HUES64 (cell line): Measurements from ENCODE around the gene VSIG8.

Experiments
- H3K27ac ChIP-seq: 2 replicates; pipeline ENCODE4 v1.7.0; 2013; ENCODE audit warnings: low read depth, low read length, inconsistent platforms
- H3K27me3 ChIP-seq: 2 replicates; pipeline ENCODE4 v1.6.1; 2013; ENCODE audit warnings: mild to moderate bottlenecking, low read length; ENCODE audit not compliant: insufficient read depth
- H3K36me3 ChIP-seq: 2 replicates; pipeline ENCODE4 v1.6.1; 2013; ENCODE audit warnings: mild to moderate bottlenecking, low read length; ENCODE audit not compliant: insufficient read depth
- H3K4me1 ChIP-seq: 2 replicates; pipeline ENCODE4 v1.6.1; 2013; ENCODE audit warnings: mild to moderate bottlenecking, low read length, moderate library complexity; ENCODE audit not compliant: insufficient read depth
- H3K4me3 ChIP-seq: 2 replicates; pipeline ENCODE4 v1.5.1; 2013; ENCODE audit warnings: mild to moderate bottlenecking, low read length, moderate library complexity
- H3K9ac ChIP-seq: 2 replicates; pipeline ENCODE4 v1.6.1; 2013; ENCODE audit warnings: mild to moderate bottlenecking, low read depth, low read length
- H3K9me3 ChIP-seq: 2 replicates; pipeline ENCODE4 v1.6.1; 2013; ENCODE audit warnings: low read depth, low read length; ENCODE audit not compliant: insufficient read depth
- WGBS: fragments of 150-250, 120-280 bp; methylation state at CpG from one replicate; pipeline ENCODE4 v1.1.7; 2013; ENCODE audit warnings: missing lambda C conversion rate; 5-methylcytosine and 5-hydroxymethylcytosine counted together

The VSIG8 gene

GRCh38 chr1:159897962-159898361 lies 35.5 kb upstream of the VSIG8 start:
- H3K27me3 ChIP-seq = peaks cover 12% of the 10 kb centered on the region
- H3K4me1 ChIP-seq = peaks cover 11% of the 10 kb centered on the region
- no peak overlapping the region for H3K4me3 ChIP-seq
- no peak overlapping the region for H3K27ac ChIP-seq
- 90% methylated on average over 3 of the region's 3 CpGs for WGBS
- H3K9ac ChIP-seq = no peak overlapping the region
- no peaks in the 10 kb centered on the region for H3K36me3 ChIP-seq
- H3K9me3 ChIP-seq = no peaks in the 10 kb centered on the region

DNA sequence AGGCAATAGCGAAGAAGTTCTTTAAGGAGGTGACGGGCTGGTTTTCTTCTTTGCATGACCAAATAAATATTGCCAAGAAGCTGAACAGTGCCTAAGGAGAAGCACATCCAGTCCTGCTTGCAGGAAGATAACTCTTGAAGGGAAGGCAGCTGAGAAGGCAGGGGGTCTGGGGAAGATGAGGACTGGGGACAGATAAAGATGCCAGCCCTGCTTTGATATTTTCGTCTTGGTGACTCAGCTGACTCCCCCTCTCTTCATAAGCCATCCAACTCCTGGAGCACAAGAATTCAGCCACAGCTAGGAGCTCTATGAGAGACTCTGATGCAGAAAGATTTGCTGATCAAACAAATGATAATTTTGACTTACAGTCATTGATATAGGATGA lies 34.1 kb upstream of the VSIG8 start:
- Histone ChIP-seq H3K4me1 (peaks cover 11% of the 10 kb centered on the region), H3K27ac (no peak overlapping the region), H3K36me3 (no peaks in the 10 kb centered on the region), H3K27me3 (peaks cover 12% of the 10 kb centered on the region), H3K9me3 (no peaks in the 10 kb centered on the region), H3K9ac (no peak overlapping the region), H3K4me3 (no peak overlapping the region)
- WGBS = 77% methylated on average over 3 of the region's 3 CpGs

GRCh38 chr1:159895836-159896545 lies 33.5 kb upstream of the VSIG8 start:
- Histone ChIP-seq H3K9me3 (no peaks in the 10 kb centered on the region), H3K4me3 (no peak overlapping the region), H3K27me3 (peaks cover 8% of the 10 kb centered on the region), H3K36me3 (no peaks in the 10 kb centered on the region), H3K9ac (no peak overlapping the region), H3K27ac (no peak overlapping the region), H3K4me1 (peaks cover 9% of the 10 kb centered on the region)
- WGBS = 81% methylated on average over 6 of the region's 6 CpGs

DNA sequence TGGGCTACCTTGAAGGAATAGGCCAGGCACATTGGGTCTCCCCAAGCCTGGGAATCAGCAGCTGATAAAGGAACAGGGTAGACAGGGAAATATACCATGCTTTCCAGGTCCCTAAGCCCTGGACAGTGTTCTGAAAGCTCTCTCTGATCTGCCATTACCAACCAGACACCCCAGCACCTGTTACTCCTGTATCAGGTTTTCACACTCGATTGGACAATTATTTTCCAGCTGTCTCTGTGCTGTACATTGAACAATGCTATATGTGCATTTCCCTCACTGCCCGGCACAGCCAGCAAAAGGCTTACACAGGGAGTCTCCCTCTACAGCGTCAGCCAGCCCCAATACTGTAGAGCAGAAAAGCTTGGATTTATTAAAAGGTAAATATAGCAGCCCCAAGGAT lies 32.8 kb upstream of the VSIG8 start:
- Histone ChIP-seq H3K27me3 (peaks cover under 1% of the 10 kb centered on the region; the same call in 1 of the 2 replicates), H3K4me1 (peaks cover 2% of the 10 kb centered on the region), H3K27ac (no peak overlapping the region), H3K9ac (no peak overlapping the region), H3K36me3 (no peaks in the 10 kb centered on the region), H3K9me3 (no peaks in the 10 kb centered on the region), H3K4me3 (no peak overlapping the region)
- 96% methylated on average over 3 of the region's 3 CpGs for whole genome bisulfite sequencing

DNA sequence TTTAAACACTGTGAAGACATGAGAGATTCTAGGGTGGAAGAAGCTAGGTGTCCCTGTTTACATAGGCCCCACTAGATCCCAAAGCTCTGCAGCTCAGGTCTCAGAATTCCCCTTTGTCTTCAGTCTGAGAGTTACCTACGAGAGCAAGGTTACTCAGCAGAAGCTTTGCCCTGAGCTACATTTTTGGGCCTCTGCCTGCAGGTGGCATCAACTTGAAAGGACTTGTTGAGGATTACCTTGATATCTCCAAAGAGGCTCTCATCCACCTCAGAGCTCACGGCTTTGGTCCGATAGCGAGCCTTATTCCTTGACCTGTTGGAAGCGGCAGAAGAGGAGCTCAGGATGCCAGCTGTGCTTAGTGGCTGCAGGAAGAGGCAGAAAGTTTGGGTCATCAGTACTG lies 30.5 kb upstream of the VSIG8 start:
- H3K9me3 ChIP-seq = no peaks in the 10 kb centered on the region
- no peaks in the 10 kb centered on the region for H3K36me3 ChIP-seq
- no peak overlapping the region for H3K9ac ChIP-seq
- peaks cover 4% of the 10 kb centered on the region; the same call in 1 of the 2 replicates for H3K4me1 ChIP-seq
- H3K27me3 ChIP-seq = no peaks in the 10 kb centered on the region
- WGBS = 78% methylated on average over 5 of the region's 5 CpGs
- H3K27ac ChIP-seq = no peak overlapping the region
- no peak overlapping the region for H3K4me3 ChIP-seq

- Histone ChIP-seq H3K27ac (no peak overlapping the region), H3K4me1 (peaks cover 4% of the 10 kb centered on the region; the same call in 1 of the 2 replicates), H3K36me3 (no peaks in the 10 kb centered on the region), H3K9me3 (no peaks in the 10 kb centered on the region), H3K4me3 (no peak overlapping the region), H3K27me3 (no peaks in the 10 kb centered on the region), H3K9ac (no peak overlapping the region)
- WGBS = 56% methylated on average over 5 of the region's 7 CpGs
These were observed 29.1 kb upstream of the VSIG8 start for GRCh38 chr1:159891275-159892157.

DNA sequence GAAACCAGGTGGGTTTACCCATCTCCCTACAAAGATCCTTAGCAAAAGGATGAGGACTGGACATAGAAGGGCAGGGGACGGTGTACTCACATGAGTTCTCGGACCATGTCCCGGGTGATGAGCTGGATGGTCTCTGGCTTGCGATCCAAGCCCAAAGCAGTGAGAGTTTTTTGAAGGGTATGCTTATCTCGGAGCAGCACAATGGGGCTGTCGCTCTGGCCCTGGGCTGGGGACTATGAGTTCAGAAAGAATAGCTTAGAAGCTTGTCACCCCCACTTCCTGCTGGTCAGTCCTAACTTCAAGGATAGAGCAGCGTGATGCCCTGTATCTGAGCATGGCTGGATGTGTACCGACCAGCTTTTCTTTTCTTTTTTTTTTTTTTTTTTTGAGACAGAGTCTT lies 27.9 kb upstream of the VSIG8 start:
- no peak overlapping the region for H3K4me3 ChIP-seq

GRCh38 chr1:159889821-159890252 lies 27.4 kb upstream of the VSIG8 start:
- WGBS = 76% methylated on average over 2 of the region's 2 CpGs
- Histone ChIP-seq H3K9ac (no peak overlapping the region), H3K27me3 (no peaks in the 10 kb centered on the region), H3K9me3 (no peaks in the 10 kb centered on the region), H3K4me1 (peaks cover 4% of the 10 kb centered on the region; the same call in 1 of the 2 replicates), H3K36me3 (no peaks in the 10 kb centered on the region), H3K4me3 (no peak overlapping the region), H3K27ac (no peak overlapping the region)

More for the DNA sequence above, 27.9 kb upstream of the VSIG8 start:
- Histone ChIP-seq H3K27ac (no peak overlapping the region), H3K27me3 (no peaks in the 10 kb centered on the region), H3K9ac (no peak overlapping the region), H3K36me3 (no peaks in the 10 kb centered on the region), H3K4me1 (peaks cover 4% of the 10 kb centered on the region; the same call in 1 of the 2 replicates), H3K9me3 (no peaks in the 10 kb centered on the region)
- 93% methylated on average over 8 of the region's 8 CpGs for WGBS

GRCh38 chr1:159889202-159889601 lies 26.7 kb upstream of the VSIG8 start:
- Histone ChIP-seq H3K27ac (no peak overlapping the region), H3K9ac (no peak overlapping the region)
- WGBS = 91% methylated on average over 2 of the region's 4 CpGs

GRCh38 chr1:159884296-159884695 lies 21.8 kb upstream of the VSIG8 start:
- no peaks in the 10 kb centered on the region for H3K36me3 ChIP-seq
- no peak overlapping the region for H3K4me3 ChIP-seq
- H3K27ac ChIP-seq = no peak overlapping the region
- H3K27me3 ChIP-seq = no peaks in the 10 kb centered on the region
- H3K9me3 ChIP-seq = no peaks in the 10 kb centered on the region
- H3K4me1 ChIP-seq = peaks cover 6% of the 10 kb centered on the region; the same call in 1 of the 2 replicates
- 83% methylated on average over 8 of the region's 8 CpGs for WGBS
- H3K9ac ChIP-seq = no peak overlapping the region

More at GRCh38 chr1:159889202-159889601, 26.7 kb upstream of the VSIG8 start:
- Histone ChIP-seq H3K4me1 (peaks cover 4% of the 10 kb centered on the region; the same call in 1 of the 2 replicates), H3K27me3 (no peaks in the 10 kb centered on the region), H3K9me3 (no peaks in the 10 kb centered on the region), H3K36me3 (no peaks in the 10 kb centered on the region), H3K4me3 (no peak overlapping the region)

- Histone ChIP-seq H3K27ac (no peak overlapping the region), H3K9ac (no peak overlapping the region)
These were observed 20.7 kb upstream of the VSIG8 start for GRCh38 chr1:159883134-159883533.

More at GRCh38 chr1:159883134-159883533, 20.7 kb upstream of the VSIG8 start:
- no peaks in the 10 kb centered on the region for H3K36me3 ChIP-seq
- 95% methylated on average over 4 of the region's 4 CpGs for WGBS
- no peak overlapping the region for H3K4me3 ChIP-seq
- H3K4me1 ChIP-seq = peaks cover 6% of the 10 kb centered on the region; the same call in 1 of the 2 replicates
- H3K27me3 ChIP-seq = no peaks in the 10 kb centered on the region
- no peaks in the 10 kb centered on the region for H3K9me3 ChIP-seq
